Activated T-helper 17 cell treated with anti-CD3 and anti-CD28 coated beads, Interleukin-2, amount 50 U/mL, for 72 hours (primary cell): ENCODE measurements around the gene KIF4B. TPM values are rescaled to one million over a fixed set of nuclear protein-coding genes. Genes with fewer than 3 reads are reported as not detected.
"Not testable (repeated sequence)": the region's sequence is repeated elsewhere in the genome, so short reads cannot be mapped to it uniquely, and the experiment has no call there.

Source experiments
- ATAC-seq: fragments of 150-1000 bp; cut with Tn5 transposase; replicated peaks from 2 replicates; pipeline ENCODE4 v1.10.0; 2021; ENCODE audit warnings: mild to moderate bottlenecking, moderate library complexity
- H3K27ac Mint-ChIP-seq: one replicate; pipeline ENCODE4 v1.8.0; 2022; ENCODE audit warnings: mixed read lengths
- H3K27me3 Mint-ChIP-seq: one replicate; pipeline ENCODE4 v1.8.0; 2022; ENCODE audit warnings: mixed read lengths
- H3K36me3 Mint-ChIP-seq: one replicate; pipeline ENCODE4 v1.8.0; 2022; ENCODE audit warnings: low read depth, mild to moderate bottlenecking, mixed read lengths
- H3K4me1 Mint-ChIP-seq: one replicate; pipeline ENCODE4 v1.8.0; 2022; ENCODE audit warnings: mixed read lengths
- H3K4me3 Mint-ChIP-seq: one replicate; pipeline ENCODE4 v1.8.0; 2022; ENCODE audit warnings: mild to moderate bottlenecking, mixed read lengths
- H3K9me3 Mint-ChIP-seq: one replicate; pipeline ENCODE4 v1.8.0; 2022; ENCODE audit warnings: mixed read lengths
- total RNA-seq, 2 donors: library from RNA; stranded (reverse); gene quantifications; one replicate each; pipeline ENCODE4 v1.2.3, GENCODE V29; 2022

Gene KIF4B
- total RNA-seq, 2 donors from 2014 or later, result 0.32 TPM; not detected in 1

DNA sequence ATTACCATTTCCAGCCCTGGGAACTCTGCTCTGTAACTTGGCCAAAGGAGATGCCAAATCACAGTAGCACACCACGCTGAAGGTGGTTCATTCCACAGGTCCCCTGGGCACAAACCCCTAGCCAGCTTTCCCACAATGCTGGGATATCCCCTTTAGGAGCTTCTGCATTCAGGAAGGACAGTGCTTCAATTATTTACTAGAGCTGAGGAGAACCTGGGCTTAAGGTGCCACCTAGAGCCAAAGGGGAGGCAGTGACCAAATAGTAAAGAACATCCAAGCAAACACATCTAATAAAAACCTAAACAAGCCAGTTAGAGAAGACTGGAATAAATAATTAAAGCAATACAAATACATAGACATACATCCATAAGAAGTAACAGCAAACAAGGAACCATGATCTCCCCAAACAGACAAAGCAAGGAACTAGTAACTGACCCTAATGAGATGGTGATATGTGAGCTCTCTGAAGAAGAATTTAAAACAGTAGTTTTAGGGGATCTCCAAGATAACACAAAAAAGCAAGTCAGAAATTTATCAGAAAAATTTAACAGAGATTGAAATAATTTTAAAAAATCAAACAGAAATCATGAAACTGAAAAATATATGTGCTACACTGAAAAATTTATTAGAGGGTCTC, 14.6 kb downstream of the KIF4B start:
- Mint-ChIP-seq H3K27ac (no peak overlapping the region), H3K4me1 (no peaks in the 10 kb centered on the region), H3K4me3 (no peak overlapping the region), H3K27me3 (peaks cover 20% of the 10 kb centered on the region), H3K36me3 (no peaks in the 10 kb centered on the region), H3K9me3 (no peaks in the 10 kb centered on the region)
- ATAC-seq, result no peak

DNA sequence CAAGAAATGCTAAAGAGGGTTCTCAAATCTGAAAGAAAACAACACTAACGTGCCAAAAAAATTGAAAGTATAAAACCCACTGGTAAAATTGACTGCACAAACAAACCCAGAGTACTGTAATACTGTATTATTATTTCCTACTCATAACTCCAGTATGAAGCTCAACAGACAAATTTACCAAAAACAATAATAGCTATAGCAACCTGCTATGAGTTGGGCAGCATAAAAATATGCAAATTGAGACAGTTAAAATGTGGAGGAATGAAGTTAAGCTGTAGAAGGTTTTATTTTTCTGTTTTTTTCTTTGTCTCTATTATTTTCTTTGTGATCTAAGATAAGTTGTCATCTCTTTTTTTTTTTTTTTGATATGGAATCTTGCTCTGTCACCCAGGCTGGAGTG, 15.7 kb downstream of the KIF4B start:
- no peaks in the 10 kb centered on the region for H3K36me3 Mint-ChIP-seq
- H3K4me1 Mint-ChIP-seq, result no peaks in the 10 kb centered on the region
- peaks cover 17% of the 10 kb centered on the region for H3K27me3 Mint-ChIP-seq
- ATAC-seq, result no peak
- H3K4me3 Mint-ChIP-seq, result no peak overlapping the region
- no peak overlapping the region for H3K27ac Mint-ChIP-seq
- H3K9me3 Mint-ChIP-seq, result no peaks in the 10 kb centered on the region

DNA sequence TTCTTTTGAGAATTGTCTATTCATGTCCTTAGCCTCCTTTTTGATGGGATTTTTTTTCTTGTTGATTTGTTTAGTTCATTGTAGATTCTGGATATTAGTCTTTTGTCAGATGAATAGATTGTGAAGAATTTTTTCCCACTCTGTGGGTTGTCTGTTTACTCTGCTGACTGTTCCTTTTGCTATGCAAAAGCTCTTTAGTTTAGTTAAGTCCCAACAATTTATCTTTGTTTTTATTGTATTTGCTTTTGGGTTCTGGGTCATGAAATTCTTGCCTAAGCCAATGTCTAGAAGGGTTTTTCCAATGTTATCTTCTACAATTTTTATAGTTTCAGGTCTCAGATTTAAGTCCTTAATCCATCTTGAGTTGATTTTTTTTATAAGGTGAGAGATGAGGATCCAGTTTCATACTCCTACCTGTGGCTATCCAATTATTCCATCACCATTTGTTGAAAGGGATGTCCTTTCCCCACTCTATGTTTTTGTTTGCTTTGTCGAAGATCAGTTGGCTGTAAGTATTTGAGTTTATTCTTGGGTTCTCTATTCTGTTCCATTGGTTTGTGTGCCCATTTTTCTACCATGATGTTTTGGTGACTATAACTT, 20.7 kb downstream of the KIF4B start:
- not testable (repeated sequence) for H3K36me3 Mint-ChIP-seq, H3K27me3 Mint-ChIP-seq, H3K27ac Mint-ChIP-seq, H3K4me3 Mint-ChIP-seq, H3K4me1 Mint-ChIP-seq, H3K9me3 Mint-ChIP-seq, ATAC-seq

DNA sequence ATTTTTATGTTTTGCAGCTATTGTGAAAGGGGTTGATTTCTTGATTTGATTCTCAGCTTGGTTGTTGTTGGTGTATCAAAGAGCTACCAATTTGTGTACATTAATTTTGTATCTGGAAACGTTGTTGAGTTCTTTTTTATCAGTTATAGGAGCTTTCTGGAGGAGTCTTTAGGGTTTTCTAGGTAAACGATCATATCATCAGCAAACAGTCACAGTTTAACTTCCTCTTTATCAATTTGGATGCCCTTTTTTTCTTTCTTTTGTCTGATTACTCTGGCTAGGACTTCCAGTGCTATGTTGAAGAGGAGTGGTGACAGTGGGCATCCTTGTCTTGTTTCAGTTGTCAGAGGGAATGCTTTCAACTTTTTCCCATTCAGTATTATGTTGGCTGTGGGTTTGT, 21.5 kb downstream of the KIF4B start:
- not testable (repeated sequence) for ATAC-seq

DNA sequence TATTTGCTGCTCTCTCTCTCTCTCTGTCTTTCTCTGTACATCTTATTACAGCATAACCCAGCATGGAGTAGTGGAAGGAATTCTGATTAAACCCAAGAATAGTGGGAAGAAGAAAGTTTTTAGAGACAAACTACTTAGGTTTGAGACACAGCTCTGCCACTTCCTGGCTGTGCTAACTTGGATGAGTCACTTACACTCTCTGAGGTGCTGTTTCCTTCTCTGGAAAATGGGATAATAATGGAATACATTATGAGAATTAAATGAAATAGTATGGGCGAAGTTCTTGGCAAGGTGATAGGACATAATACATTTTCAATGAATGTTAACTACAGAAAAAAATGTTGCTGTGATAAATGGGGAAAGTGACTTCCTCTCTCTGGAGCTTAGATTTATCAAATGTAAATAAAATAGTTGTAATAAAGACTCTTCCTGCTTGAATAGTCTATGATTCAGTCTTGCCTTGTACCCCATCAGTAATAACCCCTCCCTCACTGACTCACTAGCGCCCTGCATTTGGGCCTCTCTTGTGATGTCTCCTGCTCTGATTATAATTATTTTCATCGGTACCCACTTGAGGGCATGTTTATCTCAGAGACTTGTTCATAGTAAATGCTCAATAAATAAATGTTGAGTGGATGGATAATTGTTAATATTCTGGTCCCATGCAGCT, 27.6 kb downstream of the KIF4B start:
- Mint-ChIP-seq H3K4me1 (no peaks in the 10 kb centered on the region), H3K4me3 (no peak overlapping the region), H3K9me3 (peaks cover 3% of the 10 kb centered on the region), H3K27me3 (peaks cover 36% of the 10 kb centered on the region), H3K36me3 (no peaks in the 10 kb centered on the region), H3K27ac (no peak overlapping the region)
- ATAC-seq, result no peak

More for the DNA sequence above, 21.5 kb downstream of the KIF4B start:
- not testable (repeated sequence) for H3K36me3 Mint-ChIP-seq, H3K27ac Mint-ChIP-seq, H3K4me3 Mint-ChIP-seq, H3K9me3 Mint-ChIP-seq, H3K4me1 Mint-ChIP-seq, H3K27me3 Mint-ChIP-seq

DNA sequence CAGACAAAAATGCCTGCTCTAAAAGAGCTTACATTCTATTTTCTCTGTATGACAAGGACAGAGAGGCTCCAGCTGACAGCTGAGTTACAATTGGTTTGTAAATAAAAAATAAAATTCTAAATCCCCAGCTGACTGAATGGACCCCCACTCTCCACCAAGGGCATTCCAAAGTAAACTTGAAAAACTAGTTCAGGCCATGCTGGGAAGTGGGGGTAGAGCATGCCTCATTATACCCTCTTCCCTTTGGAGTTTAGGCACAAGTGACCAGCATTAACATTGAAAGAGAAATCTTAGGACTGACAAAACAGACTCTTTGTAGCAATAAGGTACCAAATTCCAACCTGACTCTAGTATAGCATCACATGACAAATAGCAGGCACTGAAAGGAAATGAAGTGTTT, 31.0 kb downstream of the KIF4B start:
- Mint-ChIP-seq H3K36me3 (no peaks in the 10 kb centered on the region), H3K4me1 (no peaks in the 10 kb centered on the region), H3K9me3 (no peaks in the 10 kb centered on the region), H3K27ac (no peak overlapping the region), H3K4me3 (no peak overlapping the region), H3K27me3 (peaks cover 36% of the 10 kb centered on the region)
- no peak for ATAC-seq

DNA sequence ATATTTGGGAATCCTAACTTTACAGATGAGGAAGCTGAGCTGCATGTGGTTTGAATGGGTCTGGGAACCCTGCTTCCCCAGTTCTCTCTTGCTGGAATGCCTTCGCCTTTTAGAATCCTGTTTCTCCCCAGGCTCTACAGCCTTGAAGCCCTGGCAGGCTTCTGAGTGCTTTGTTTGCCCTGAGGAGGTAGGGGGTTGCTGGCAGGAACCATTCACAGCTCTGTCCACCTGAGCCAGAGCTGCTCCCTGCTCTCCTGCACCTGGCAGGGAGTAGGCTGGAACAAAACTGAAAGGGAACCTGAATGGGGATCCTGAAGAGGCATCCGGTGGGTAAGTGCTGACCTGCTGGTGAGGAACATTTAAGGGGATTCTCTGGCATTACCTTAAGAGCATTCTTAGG, 33.0 kb downstream of the KIF4B start:
- Mint-ChIP-seq H3K27ac (no peak overlapping the region), H3K9me3 (no peaks in the 10 kb centered on the region), H3K27me3 (peaks cover 32% of the 10 kb centered on the region), H3K36me3 (no peaks in the 10 kb centered on the region), H3K4me1 (no peaks in the 10 kb centered on the region), H3K4me3 (no peak overlapping the region)
- ATAC-seq, result no peak

DNA sequence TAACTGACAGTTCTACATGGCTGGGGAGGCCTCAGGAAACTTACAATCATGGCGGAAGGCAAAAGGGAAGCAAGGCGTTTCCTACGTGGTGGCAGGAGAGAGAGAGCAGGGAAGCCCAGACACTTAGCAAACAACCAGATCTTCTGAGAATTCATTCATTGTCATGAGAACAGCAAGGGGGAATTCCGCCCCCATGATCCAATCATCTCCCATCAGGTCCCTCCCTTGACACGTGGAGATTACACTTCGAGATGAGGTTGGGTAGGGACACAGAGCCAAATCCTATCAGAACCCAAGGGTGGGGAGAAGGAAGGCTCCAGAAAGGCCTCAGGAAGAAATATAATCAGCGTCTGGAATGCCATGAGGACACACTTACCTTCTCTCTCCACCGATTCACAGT, 34.3 kb downstream of the KIF4B start:
- Mint-ChIP-seq H3K27ac (no peak overlapping the region), H3K4me1 (no peaks in the 10 kb centered on the region), H3K36me3 (no peaks in the 10 kb centered on the region), H3K27me3 (peaks cover 32% of the 10 kb centered on the region), H3K4me3 (no peak overlapping the region), H3K9me3 (no peaks in the 10 kb centered on the region)
- ATAC-seq, result no peak

DNA sequence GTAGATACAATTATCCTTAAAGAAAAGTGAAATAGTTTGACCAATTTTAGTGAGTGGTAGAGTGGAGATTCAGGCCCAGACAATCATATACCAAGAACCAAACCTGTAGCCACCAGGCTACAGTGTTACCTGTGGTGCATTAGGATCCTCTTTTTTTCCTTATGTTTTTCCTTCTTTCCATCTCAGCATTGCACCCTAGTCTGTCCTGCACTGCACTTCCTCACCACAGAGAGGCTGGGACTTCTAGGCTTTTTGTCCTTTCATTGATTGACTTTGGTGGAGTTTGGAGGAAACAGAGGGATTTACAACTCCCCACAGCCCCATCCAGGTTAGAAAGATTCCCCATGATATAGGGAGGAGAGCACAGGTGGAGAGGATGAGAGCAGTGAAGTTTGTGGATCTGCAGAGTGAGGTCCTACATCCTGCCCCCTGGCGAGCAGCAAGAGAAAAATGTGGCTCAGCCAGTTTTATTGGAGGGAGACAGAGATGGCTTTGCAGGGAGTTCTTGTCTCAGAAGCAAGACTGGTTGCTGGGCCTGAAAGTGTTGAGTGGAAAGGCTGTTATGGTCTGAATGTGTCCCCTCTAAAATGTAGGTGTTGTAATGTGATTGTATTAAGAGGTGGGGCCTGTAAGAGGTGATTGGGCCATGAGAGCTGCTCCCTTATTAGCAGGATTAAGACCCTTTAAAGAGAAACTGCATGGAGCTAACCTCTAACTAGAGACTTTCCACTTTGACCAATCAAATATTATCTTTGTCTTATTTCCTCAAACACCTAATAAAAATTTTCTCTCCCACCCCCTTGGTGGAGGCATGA, 36.2 kb downstream of the KIF4B start:
- Mint-ChIP-seq H3K9me3 (no peaks in the 10 kb centered on the region), H3K4me3 (no peak overlapping the region), H3K27me3 (peaks cover 28% of the 10 kb centered on the region), H3K4me1 (no peaks in the 10 kb centered on the region), H3K27ac (no peak overlapping the region), H3K36me3 (no peaks in the 10 kb centered on the region)
- no peak for ATAC-seq

DNA sequence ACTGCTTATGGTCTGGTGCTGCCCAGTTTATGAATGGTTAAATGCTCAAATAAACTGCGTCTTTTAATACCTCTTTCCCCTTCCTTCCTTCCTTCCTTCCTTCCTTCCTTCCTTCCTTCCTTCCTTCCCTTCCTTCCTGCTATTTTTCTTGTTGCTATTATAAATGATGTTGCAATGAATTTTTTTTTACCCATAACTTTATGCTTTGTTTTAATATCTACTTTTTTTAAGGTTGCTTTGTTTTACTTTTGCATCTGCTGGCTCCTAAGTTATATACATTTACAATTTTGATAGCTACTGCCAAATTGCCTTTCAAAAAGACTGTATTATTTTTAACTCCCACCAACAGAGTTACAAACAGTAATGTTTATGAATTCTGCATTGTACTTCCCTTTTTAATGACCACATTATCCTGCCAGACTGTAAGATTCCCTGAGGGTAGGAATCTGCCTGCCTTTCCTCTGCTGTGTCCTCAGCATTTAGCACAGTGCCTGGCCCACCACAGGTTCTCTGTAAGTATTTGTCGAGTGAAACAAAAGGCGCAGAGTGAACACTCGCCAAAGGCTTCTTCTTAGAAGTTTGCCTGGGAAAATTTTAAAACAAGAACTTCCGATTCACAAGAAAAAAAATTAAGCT, 36.9 kb downstream of the KIF4B start:
- no peaks in the 10 kb centered on the region for H3K4me1 Mint-ChIP-seq
- no peak for ATAC-seq
- H3K27me3 Mint-ChIP-seq, result peaks cover 21% of the 10 kb centered on the region
- no peaks in the 10 kb centered on the region for H3K36me3 Mint-ChIP-seq
- H3K9me3 Mint-ChIP-seq, result no peaks in the 10 kb centered on the region
- H3K4me3 Mint-ChIP-seq, result no peak overlapping the region
- no peak overlapping the region for H3K27ac Mint-ChIP-seq

DNA sequence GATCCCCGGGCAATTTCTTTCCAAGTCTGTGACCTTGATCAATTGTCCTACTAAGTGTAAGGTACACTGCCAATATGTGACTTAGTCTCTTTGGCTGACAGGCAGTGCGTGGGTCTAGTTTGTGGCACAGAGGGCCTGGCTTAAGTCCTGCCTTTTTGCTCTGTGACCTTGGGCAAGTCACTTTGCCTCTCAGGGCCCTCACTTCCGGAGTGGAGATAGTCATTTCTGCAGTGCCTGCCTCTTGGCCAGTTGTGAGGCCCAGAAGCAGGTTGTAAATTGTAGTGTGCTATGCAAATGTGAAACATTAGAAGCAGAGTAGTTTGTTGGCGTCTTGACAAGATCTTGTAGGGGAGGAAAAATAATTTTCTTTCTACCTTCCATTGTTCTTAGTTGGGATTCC, 39.0 kb downstream of the KIF4B start:
- no peak overlapping the region for H3K4me3 Mint-ChIP-seq
- H3K9me3 Mint-ChIP-seq, result no peaks in the 10 kb centered on the region
- H3K36me3 Mint-ChIP-seq, result no peaks in the 10 kb centered on the region
- H3K27ac Mint-ChIP-seq, result no peak overlapping the region
- peaks cover 16% of the 10 kb centered on the region for H3K27me3 Mint-ChIP-seq
- no peaks in the 10 kb centered on the region for H3K4me1 Mint-ChIP-seq
- no peak for ATAC-seq

DNA sequence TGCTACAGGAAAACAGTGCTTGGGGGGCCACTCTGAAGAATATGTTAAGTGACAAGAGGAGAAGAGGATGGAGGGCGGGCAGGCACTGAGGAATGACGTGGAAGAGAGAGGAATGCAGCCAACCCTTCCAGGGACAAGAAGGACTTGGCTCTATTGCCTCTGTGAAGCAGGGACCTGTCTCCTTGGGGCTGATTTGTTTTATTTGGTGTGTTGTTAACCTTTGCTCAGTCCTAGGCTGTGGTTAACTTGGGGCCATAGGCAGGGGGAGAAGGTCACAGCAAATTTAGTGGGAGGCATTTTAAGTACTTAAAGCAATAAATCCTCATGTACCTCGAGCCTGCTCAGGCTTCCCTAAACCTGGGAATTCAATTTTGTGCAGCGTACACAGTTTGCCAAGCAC, 39.9 kb downstream of the KIF4B start:
- Mint-ChIP-seq H3K4me3 (no peak overlapping the region), H3K4me1 (no peaks in the 10 kb centered on the region), H3K36me3 (no peaks in the 10 kb centered on the region), H3K9me3 (no peaks in the 10 kb centered on the region), H3K27ac (no peak overlapping the region), H3K27me3 (peaks cover 13% of the 10 kb centered on the region)
- ATAC-seq, result no peak

DNA sequence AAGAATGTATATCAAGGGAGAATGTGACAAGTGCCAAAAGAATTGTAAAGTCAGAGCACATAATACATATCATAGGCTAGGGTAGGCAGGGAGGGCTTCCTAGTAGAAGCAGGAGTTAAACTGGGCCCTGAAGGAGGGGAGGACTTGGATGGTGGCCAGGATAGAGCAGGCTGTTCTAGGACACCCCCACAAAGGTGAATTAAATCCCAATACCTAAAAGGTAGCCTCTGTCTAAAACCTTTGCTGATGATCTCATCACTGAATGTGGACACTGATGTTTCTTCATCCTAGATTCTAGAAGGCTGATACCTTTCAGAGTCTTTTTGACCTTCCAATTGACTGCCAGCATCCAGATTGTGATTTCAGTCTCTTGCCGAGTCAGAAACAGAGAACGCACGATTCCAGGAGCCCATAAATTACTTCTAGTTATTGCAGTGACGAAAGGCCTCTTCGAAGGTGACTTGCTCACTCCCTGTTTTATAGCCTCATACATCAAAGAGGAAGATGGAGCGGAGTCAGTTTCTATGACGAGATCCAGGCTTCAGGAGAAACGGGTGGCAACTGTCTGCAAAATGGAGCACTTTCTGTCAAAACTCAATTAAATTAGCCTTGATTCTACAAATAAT, 43.2 kb downstream of the KIF4B start:
- Mint-ChIP-seq H3K4me1 (no peaks in the 10 kb centered on the region), H3K4me3 (no peak overlapping the region), H3K27ac (no peak overlapping the region), H3K36me3 (no peaks in the 10 kb centered on the region), H3K27me3 (peaks cover 17% of the 10 kb centered on the region), H3K9me3 (peaks cover 4% of the 10 kb centered on the region)
- ATAC-seq, result no peak

DNA sequence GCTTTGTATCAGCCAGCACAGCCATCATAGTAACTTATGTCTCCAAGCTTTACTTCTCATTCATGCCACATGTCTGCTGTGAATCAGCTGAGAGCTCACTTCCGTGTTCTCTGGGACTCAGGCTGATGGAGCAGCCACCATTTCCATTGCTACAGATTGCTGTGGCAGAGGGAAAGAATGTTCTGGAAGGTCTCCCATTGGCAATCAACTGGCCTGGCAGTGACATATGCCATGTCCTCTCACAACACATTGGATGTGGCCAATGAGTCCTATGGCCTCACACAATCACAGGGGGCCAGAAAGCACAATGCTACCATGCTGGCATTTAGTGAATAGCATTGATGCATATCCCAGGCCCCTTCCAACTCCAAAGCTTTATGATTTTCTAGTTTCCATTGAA, 44.1 kb downstream of the KIF4B start:
- Mint-ChIP-seq H3K9me3 (peaks cover 4% of the 10 kb centered on the region), H3K27ac (no peak overlapping the region), H3K4me3 (no peak overlapping the region), H3K4me1 (no peaks in the 10 kb centered on the region), H3K36me3 (no peaks in the 10 kb centered on the region), H3K27me3 (peaks cover 17% of the 10 kb centered on the region)
- no peak for ATAC-seq
